ENCODE data around the gene KCNA10.
"Not testable (repeated sequence)": the region's sequence is repeated elsewhere in the genome, so short reads cannot be mapped to it uniquely, and the experiment has no call there.

KCNA10 gene

DNA sequence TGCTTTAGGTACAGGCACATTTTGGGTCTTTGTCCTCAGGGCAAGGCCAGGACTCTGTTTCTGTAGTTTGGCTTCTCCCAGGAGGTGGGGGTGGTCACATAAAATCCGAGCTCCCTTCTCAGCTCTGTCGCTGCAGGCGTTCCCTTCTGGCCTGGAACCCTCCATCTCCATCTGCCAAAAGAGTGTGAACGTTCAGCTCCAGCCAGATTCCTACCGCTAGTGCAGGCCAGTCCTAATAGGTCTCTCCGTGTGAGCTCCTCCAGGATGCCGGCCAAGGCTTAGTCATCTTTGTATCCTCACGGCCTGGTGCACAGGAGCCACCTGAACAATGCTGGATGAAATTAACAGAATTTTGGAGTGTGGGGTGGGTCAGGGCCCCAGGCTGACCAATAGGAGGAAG is 19.9 kb upstream of the KCNA10 start:
- no peak for DNase-seq (ENCODE audit: low read depth)
- no peak overlapping the region for H3K4me3 ChIP-seq (ENCODE audit: low read depth, low read length)

- no peak overlapping the region for H3K4me3 ChIP-seq (ENCODE audit: low read depth, low read length)
- DNase-seq (ENCODE audit: low read depth), result no peak
Measured at GRCh38 chr1:110538075-110538474, 19.1 kb upstream of the KCNA10 start.

GRCh38 chr1:110535985-110536384 is 17.0 kb upstream of the KCNA10 start:
- no peak for DNase-seq (ENCODE audit: low read depth)
- no peak overlapping the region for H3K4me3 ChIP-seq (ENCODE audit: low read depth, low read length)

DNA sequence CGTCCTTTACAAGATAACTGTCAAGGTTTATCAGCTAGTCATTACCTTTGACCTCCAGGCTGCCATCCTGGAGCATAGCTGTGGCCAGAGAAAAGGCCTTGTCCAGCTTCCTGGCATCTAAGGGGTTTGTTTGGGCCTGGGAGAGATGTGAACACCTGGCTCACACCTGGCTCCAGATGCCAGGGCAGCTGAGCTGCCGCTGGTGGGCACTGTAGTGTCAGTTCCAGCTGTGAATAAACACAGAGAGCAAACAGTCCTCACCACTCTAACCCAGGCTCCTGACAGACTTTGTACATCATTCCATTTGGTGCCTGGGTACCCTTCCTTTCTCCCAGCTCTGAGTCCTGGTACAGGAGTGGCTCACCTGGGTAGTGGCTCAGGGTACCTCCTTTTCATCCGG is 14.3 kb upstream of the KCNA10 start:
- DNase-seq (ENCODE audit: low read depth), result no peak
- H3K4me3 ChIP-seq (ENCODE audit: low read depth, low read length), result no peak overlapping the region

- no peak for DNase-seq (ENCODE audit: low read depth)
- H3K4me3 ChIP-seq (ENCODE audit: low read depth, low read length), result no peak overlapping the region
Measured at GRCh38 chr1:110529011-110529410, 10.0 kb upstream of the KCNA10 start.

GRCh38 chr1:110526201-110526780 is 7.3 kb upstream of the KCNA10 start:
- H3K4me3 ChIP-seq (ENCODE audit: low read depth, low read length), result no peak overlapping the region
- no peak for DNase-seq (ENCODE audit: low read depth)

GRCh38 chr1:110525249-110525595 is 6.2 kb upstream of the KCNA10 start:
- DNase-seq (ENCODE audit: low read depth), result no peak
- H3K4me3 ChIP-seq (ENCODE audit: low read depth, low read length), result no peak overlapping the region

DNA sequence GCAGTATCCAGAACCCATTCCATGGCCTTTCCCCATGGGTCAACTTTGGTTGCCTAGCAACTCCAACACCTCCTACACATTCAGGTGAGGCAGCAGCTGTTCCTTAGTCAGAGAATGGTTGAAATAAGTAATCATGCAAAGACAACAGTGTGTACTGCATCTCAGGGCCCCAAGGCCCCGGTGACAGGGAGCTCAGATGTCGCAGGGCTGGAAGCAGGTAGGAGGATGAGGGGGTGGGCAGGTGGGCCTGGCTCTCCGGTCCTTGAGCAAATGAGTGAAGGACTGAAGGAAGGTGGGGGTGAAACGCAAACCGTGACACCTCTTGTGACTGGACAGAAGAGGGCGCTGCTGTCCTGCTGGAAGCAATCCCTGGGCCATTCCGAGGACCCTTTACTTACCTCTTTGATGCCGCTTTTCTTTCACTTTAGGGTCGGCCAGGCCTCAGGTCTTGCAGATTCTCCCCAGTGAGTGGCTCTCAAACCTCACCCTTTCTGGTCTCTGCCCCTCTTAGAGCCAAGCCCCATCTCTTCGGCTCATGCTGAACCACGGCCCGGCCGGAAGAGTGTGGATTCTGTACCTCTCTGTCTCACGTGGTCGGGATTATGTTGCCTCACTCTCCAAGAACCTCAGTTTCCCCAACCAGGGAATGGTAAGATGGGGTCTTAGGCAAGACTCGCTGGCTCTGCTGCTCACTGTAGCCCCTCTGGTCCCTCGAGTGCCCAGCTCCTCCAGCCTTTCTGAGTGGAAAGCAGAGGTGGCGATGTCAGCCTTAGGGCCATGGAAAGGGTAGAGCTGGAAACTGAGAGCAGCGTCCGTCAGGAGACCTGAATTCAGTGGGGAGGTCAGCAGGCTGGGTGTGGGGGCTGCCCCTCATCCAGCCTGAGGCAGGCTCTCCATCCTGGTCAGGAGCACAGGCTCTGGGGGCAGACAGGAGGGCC is 5.6 kb upstream of the KCNA10 start:
- DNase-seq (ENCODE audit: low read depth), result peak; percentile 4
- H3K4me3 ChIP-seq (ENCODE audit: low read depth, low read length), result no peak overlapping the region

- H3K4me3 ChIP-seq (ENCODE audit: low read depth, low read length), result no peak overlapping the region
- no peak for DNase-seq (ENCODE audit: low read depth)
Measured at GRCh38 chr1:110523011-110523410, 4.0 kb upstream of the KCNA10 start.

GRCh38 chr1:110522560-110522959 is 3.6 kb upstream of the KCNA10 start:
- H3K4me3 ChIP-seq (ENCODE audit: low read depth, low read length), result no peak overlapping the region
- no peak for DNase-seq (ENCODE audit: low read depth)

DNA sequence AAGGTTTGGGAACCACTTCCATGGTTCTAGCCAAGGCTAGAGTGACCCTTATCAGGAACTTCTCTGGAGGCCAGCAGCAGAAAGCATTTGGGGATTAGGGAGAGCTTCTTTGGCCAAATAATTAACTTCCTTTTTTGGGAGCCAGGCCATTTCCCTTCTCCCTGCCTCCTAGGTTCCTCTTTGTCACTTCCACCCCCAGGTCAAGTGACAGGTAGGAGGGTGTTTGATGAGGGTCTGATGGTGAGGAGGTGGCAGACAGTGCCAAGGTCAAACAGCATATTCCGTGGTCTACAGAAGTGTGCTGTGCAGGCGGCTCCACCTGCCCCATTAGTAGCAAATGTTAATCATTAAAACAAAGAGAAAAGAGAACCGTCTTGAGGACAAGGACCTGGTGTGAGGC is 1.9 kb upstream of the KCNA10 start:
- H3K4me3 ChIP-seq (ENCODE audit: low read depth, low read length), result no peak overlapping the region
- no peak for DNase-seq (ENCODE audit: low read depth)

DNA sequence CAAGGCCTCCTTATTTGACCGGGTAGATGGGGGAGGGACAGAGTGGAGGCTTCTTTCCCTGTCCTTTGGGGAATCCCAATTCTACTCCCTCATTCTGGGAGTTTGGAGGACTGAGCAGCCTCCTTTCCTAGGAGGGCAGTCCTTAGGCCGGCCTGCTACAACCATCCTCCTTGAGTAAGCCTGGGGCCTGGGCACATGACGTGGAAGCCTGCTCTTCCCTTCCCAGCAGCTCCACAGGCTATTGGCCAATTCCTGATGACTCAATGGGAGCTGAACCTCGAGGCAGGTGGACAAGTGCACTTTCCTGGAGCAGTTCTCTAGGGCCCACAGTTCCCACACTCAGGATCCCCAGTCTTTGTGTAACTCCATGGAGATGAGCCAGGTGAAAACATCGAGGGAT is 3.1 kb downstream of the KCNA10 start:
- DNase-seq (ENCODE audit: low read depth), result no peak

GRCh38 chr1:110515041-110515440 is 3.9 kb downstream of the KCNA10 start:
- H3K4me3 ChIP-seq (ENCODE audit: low read depth, low read length), result no peak overlapping the region
- DNase-seq (ENCODE audit: low read depth), result no peak

More for the DNA sequence above, 3.1 kb downstream of the KCNA10 start:
- H3K4me3 ChIP-seq (ENCODE audit: low read depth, low read length), result no peak overlapping the region

- no peak for DNase-seq (ENCODE audit: low read depth)
Measured at GRCh38 chr1:110513511-110513910, 5.5 kb downstream of the KCNA10 start.

DNA sequence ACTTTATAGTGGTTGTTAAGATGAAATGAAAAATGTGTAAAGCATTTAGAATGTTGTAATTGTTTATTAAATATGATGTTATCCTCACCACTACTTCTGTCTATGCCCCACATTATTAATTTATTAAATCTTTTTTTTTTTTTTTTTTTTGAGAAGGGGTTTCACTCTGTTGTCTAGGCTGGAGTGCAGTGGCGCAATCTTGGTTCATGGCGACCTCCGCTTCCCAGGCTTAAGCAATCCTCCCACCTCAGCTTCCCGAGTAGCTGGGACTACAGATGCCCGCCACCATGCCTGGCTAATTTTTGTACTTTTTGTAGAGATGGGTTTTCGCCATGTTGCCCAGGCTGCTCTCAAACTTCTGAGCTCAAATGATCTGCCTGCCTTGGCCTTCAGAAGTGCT is 7.5 kb downstream of the KCNA10 start:
- no peak for DNase-seq (ENCODE audit: low read depth)
- no peak overlapping the region for H3K4me3 ChIP-seq (ENCODE audit: low read depth, low read length)

More at GRCh38 chr1:110513511-110513910, 5.5 kb downstream of the KCNA10 start:
- H3K4me3 ChIP-seq (ENCODE audit: low read depth, low read length), result no peak overlapping the region

GRCh38 chr1:110510921-110511320 is 8.1 kb downstream of the KCNA10 start:
- not testable (repeated sequence) for DNase-seq (ENCODE audit: low read depth); H3K4me3 ChIP-seq (ENCODE audit: low read depth, low read length)

GRCh38 chr1:110509655-110510054 is 9.3 kb downstream of the KCNA10 start:
- no peak for DNase-seq (ENCODE audit: low read depth)

GRCh38 chr1:110508028-110508940 is 10.7 kb downstream of the KCNA10 start:
- DNase-seq (ENCODE audit: low read depth), result no peak
- H3K4me3 ChIP-seq (ENCODE audit: low read depth, low read length), result no peak overlapping the region

More at GRCh38 chr1:110509655-110510054, 9.3 kb downstream of the KCNA10 start:
- H3K4me3 ChIP-seq (ENCODE audit: low read depth, low read length), result no peak overlapping the region

- no peak for DNase-seq (ENCODE audit: low read depth)
Measured at GRCh38 chr1:110506541-110506940, 12.4 kb downstream of the KCNA10 start.

GRCh38 chr1:110505596-110505995 is 13.4 kb downstream of the KCNA10 start:
- no peak overlapping the region for H3K4me3 ChIP-seq (ENCODE audit: low read depth, low read length)
- no peak for DNase-seq (ENCODE audit: low read depth)

More at GRCh38 chr1:110506541-110506940, 12.4 kb downstream of the KCNA10 start:
- H3K4me3 ChIP-seq (ENCODE audit: low read depth, low read length), result no peak overlapping the region

Measured in skeletal muscle cell (primary cell).